ENCODE results near the gene IL17RB. TPM values are rescaled to one million over a fixed set of nuclear protein-coding genes. Genes with fewer than 3 reads are reported as not detected.

IL17RB gene
- total and polyA plus RNA-seq, 2 of the 8 experiments (the other 6 are each of a cell fraction or from before 2014, with no cell fraction given) = 7.0 to 24.6 TPM

GRCh38 chr3:53845103-53845880 lies 1.1 kb upstream of the IL17RB start (continued):
- TF ChIP-seq SP4 (IDR thresholded peaks at IDR 0.05; ENCODE audit: low read length) (0 out of 2 replicates have a peak, but pooled peaks have one; percentile 52), CHD2 (IDR thresholded peaks at IDR 0.05; ENCODE audit: low read length) (no peak)
